Stimulated activated CD8-positive, alpha-beta memory T cell treated with anti-CD3 and anti-CD28 coated beads, Interleukin-15, amount 100 ng/mL, for 24 hours (primary cell): ENCODE results near the gene STT3B.

ENCODE experiments used
- DNase-seq: peaks from one replicate; pipeline ENCODE4 v3.0.0-alpha.2; 2020; ENCODE audit warnings: low read depth

STT3B gene

DNA sequence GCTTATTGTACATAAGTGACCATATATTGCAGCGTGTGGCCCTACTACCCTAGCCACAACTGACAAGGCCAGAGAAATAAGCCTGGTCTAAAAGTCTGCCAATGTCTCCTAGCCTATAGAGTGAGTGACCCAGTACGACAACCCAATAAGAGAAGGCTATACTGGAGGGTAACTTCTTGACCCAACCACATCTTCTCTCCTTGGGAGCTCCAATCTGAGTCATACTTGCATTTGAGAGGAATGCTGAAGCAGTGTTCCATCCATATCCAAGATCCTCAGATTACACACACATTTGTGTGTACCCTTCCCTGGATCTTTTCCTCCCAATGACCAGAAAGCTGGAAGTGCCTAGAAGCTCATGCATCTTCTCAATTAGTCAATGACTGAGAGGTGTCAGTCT, 11.3 kb upstream of the STT3B start:
- DNase-seq = no peak

DNA sequence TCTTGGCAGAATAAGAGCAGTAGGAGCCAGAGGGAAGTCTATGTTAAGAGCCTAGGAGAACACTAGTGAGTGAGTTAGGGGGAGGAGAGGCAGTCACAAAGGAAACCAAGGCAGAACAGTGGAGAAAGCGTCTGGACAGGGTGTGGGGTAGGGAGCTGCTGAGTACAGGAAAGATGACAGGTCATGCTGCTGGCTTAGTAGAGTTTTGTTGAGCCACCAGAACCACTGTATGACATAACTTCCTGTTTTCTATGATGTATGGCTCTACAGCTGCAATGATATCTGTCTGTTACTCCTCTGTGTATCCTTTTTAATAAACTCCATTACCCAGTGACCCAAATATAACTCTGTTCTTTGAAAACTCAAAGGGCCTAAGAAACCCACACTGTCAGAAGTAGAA, 10.6 kb upstream of the STT3B start:
- DNase-seq = no peak

DNA sequence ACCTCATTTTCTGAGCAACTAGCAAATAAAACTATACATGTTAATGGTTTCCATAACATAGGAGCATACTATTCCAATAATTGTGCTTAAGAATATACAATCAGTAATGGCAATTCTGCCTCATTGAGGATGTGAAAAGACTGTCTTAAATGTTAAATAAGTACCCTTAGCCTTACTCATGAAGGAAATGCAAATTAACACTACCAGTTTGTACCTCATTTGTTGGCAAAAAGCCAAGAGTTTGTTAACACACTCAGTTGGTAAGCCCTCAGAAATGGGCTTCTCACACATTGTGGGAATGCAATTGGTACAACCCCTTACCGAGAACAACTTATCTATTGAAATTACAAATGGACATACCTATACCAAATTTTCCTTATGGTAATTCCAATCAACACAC, 9.2 kb upstream of the STT3B start:
- DNase-seq = no peak

DNA sequence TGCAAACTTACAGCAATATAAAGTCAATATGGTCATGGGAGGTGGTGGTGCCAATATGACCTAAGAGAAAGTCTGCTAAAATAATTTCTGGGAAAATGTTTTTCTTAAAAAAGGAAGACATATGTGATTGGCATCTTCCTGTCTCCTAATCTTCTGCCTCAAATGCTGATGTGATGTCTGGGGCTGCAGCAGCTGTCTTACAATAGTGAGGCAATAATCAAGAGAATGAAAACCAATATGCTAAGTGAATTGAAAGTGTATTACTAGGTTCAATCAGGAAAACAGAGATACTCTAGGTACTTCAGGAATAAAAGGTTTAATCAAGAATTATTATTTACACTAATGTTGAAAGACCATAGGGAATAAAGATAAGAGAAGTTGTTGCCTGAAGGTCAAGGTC, 7.2 kb upstream of the STT3B start:
- DNase-seq = no peak

DNA sequence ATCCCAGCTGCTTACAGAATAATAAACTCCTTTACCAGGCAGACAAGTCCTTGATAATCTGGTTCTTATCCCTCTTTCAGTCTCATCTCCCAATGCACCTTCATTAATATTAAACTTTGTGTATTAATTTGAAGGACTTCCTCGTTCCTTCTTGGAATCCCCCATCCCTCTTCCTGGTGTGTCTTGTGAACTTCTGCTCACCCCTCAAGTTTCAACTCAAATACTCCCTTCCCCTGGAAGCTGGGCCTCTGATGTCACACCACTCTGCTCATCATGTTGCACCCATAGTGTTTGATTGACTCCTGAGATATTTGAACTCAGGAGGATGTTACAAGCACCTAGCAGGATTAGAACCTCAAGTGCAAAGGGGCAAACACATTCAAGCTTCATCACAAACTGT, 3.3 kb upstream of the STT3B start:
- no peak for DNase-seq

DNA sequence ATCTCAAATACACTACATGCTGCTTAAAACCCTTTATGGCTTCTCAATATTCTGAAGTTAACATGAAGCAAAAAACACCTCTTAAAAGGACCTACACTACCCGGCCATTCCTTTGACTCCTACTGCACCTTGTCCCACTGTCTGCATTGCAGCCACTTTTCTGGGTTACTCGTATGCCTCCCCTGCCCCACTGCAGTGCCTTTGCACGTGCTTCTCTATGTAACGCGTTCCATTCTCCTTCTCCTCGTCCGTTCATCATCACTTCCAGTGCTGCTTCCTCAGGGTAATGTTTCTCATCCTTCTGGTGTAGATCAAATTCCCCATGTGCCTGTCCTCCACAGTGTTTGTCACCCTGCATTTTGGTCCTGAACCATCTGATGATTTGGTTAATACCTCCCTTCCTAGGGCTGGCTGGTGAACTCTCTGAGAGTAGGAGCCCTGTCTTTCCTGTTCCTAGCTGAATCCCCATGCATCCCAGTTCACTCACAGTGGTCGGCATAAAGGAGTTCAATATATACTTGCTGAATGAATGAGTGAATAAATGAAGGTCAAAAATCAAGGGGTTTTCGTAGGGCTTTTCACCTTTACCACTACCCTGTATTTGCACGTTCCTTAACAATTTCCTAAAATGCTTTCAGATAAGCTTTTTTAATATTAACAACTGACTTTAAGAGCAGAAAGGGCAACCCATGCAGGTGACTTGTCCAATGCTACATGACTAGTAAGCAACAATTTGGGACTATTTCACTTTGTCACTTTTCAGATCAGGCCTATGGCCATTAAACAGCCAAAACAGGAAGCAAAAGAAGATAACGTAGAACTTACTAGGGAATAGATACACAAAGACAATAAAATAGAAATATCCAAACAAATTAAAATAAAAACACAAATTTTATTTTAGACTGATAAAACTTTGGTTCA, 2.4 kb upstream of the STT3B start:
- DNase-seq = no peak

DNA sequence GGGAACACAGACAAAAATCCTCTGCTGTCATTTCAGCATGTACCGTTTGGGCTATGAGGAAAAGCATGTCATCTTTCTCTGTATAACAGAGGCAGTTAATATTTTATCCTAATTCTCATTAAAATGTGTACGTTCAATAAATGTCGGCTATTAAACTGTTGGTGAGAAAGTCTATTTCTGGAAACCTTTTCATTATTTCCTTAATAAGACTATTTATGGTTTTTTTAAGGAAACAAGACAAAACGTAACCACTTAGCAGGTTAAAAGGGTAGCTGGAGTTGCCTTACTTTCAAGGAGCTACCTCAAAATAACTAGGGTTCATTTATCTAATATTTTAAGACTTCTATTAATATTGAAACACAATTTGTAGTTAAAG, 1.8 kb upstream of the STT3B start:
- no peak for DNase-seq

DNA sequence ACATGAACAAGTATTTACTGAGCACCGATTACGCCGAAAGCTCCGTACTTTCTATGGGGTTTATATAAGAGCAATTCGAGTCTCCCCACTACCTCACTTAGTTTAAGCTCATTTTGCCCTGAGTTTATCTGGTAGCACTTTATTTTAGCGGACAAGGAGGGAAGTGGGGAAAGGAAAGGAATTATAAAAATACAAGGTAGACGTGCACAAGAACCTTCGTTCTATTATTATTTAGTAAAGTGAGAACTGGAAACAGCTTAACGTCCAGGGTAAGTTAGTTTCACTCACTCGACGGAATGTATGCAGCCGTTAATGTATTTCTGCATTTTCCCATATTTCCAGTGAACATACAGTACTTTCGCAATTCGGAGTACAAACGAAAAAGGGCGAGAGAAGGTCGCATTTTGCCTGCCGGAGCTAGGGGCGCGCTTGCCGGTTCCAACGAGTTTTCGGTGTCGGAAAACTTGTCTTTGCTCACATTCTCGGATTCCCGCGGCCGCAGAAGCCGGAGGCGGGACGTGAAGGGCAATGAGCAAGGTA, 1.2 kb upstream of the STT3B start:
- no peak for DNase-seq

DNA sequence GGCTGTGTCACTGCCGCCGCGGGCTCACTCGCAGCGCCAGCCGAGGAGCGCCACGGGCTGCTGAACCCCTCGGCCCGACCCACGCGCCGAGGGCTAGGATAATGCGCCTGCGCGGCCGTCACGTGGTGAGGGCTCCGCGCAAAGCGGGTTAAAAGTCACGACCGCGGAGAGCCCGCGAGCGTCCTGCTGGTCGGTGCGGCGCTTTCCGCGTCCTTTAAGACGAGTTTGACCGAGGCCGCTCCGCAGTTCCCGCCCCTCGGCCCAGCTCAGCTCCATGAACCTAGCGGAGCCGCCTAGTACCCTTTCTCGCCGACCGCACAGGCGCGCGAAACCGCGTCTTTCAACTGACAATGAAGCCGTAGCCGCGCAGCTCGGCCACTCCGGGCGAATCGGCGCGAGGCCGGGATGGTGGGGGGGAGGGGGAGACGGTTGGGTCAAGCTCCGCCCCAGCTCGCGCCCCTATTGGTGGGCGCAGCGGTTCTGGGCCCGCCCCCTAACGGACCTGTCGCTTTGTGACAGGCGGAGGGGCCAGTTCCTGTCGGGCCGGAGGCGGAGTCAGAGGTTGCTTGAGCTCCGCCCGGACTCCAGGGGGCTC, 636 bp upstream of the STT3B start:
- DNase-seq = peak; percentile 94

DNA sequence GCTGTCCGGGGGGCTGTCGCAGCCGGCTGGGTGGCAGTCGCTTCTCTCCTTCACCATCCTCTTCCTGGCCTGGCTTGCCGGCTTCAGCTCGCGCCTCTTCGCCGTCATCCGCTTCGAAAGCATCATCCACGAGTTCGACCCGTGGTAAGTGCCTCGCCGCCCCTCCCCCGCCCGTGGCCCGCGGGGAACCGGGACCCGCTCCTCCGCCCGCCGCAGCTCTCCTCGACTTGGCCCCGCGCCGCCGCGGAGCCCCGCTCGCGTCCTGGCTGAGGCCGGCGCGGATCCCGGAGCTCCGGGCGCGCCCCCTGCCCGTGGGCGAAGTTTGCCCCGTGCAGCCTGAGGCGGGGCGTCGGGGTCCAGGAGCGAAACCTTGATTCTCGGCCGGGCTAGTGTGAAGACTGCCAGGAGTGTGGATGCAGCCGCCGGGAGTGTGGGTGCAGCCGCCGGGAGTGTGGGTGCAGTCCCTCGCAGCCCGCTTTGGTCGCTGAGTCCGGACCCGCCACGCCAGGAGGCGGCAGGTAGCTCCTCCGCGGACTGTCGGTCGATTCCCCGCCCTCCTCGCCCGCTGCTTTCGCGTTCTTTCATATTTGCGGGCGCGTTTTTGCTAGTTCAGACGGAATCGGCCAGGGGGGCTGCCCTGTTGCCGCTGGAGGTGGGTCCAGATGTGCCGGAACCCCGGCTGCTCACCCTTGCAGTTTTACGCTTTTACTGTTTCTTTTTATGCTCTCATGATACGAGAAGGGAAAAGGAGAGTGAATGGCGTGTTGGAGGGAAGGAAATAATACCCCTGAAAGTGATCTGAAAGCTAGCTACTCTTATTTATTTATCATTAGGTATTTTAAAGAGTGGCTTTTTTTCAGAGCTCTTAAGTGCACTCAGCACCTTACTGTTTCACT, 692 bp downstream of the STT3B start:
- DNase-seq = peak; percentile 34

DNA sequence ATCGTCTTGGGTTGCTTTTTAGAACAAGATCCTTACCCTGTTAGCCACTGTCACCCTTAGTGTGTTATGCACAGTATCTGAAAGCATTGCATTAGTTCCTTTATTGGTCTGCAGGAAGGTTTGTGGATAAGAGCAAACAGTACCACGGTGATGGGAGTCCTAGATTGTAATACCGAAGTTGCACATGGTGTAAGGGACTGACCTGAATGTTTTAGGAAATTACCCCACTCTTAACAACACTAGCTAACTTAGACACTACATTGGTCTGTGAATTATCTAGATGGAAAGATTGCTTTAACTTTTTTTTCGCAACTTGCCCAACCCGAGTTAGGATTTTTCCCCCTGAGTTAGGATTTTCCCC, 1.3 kb downstream of the STT3B start:
- no peak for DNase-seq

DNA sequence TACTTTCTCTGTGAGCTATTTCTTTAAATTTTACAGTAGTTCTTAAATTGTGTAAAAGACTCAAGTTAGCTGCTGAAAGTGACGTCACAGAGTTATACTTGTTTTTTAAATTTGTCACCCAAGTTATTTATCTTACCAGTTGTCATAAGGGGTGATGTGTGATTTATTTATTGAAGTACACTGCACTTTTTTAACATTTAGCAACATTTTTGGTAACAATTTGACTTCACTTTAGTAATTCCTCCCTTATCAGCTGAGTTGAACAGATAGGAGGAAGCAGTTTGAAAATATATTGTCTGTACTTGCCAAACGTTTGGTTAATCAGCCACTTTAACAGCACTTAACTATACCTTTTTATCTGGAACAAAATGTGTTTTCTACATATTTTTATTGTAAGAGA, 3.8 kb downstream of the STT3B start:
- DNase-seq = no peak

DNA sequence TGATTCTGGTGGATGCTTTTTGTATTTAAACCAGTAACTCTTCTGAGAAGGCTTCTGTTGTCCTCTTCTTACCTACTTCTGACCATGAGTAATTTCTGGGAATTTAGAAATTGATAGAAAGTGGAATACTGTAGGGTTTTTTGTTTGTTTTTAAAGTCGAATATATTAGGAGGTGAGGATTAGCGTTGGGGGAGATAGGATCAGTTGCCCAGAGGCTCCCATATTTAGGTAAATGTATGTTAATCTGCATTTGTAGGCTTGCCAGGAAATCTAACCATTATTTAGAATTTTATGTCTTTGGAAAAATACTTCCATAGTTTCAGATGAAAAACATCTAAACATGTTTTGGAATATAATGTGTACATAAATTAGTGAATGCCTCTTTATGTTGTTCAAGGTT, 6.1 kb downstream of the STT3B start:
- no peak for DNase-seq

DNA sequence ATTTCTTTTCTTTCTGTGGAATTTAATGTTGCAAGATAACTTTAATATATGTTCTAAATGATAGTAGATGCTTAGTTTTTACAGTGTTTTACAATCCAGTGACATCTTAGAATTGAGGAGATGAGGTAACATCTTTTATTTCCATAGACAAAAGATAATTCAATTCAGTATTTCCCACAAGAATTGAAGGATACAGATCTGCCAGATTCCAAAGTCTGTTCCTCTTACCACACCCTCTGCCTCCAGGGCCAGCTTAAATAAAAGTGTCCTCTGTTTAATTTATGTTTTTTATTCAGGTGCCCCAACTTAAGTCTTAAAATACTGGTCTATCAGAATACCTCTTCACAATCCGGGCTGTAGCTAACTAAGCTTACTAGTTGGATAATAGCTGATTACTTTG, 6.5 kb downstream of the STT3B start:
- DNase-seq = no peak

DNA sequence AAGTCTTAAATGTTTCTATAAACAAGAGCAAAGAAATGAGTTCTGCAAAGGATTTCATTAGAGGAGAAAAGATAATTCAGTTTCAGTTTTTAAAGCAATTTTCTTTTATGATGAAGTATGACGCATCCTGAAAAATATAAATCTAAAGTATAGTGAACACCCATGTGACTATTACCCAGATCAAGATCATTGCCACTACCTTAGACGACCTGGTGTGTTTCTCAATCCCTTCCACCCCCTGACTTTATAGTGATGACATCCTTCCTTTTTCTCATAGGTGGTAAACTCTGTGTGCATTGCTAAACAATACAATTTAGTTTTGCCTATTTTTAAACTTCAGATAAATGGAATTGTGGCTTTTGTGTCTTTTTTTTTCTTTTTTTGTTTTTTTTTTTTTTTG, 8.4 kb downstream of the STT3B start:
- DNase-seq = no peak

DNA sequence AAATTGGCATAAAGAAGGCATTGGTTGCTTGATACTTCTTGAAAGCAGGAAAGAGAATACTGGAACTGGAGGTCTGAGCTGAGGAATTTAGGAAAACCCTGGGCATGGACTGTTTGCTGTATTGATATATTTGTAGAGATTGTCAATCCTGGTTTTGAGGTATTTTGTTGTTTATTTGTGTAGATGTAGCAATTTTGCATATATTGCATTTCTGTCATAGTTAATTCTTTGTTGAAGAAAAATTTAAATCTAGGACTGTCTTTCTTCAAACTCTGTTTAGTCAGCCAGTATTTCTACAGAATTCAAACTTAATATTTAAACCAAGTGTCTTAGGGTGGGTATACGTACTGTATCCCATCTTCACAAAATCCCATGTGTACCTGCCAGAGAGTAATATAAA, 9.5 kb downstream of the STT3B start:
- DNase-seq = no peak

DNA sequence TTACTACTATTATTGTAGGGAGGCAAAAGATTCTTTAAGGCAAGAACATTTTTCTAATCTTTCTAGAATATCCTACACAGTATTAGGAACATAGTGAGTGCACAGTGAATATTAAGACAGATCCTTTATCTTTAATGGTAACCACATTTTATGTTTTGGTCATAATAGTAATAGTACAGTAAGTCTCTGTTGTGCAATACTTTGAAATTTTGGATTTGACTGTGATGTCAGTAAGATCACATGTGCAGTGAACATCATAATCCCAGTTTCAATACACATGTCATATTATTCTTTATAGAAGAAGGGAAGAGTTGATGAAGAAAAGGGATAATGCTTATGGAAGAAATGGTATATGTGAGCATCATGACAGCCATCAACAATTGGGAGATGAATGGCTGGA, 10.7 kb downstream of the STT3B start:
- DNase-seq = no peak

DNA sequence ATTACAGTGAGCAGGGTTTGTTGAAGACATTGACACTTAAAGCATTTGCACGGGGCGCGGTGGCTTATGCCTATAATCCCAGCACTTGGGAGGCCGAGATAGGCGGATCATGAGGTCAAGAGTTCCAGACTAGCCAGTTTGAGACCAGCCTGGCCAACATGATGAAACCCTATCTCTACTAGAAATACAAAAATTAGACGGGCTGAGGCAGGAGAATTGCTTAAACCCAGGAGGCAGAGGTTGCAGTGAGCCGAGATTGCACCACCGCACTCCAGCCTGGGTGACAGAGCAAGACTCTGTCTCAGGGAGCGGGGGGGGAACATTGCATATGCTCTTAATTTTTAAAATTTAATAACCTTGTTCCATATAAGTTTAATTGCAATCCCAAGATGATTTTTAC, 11.9 kb downstream of the STT3B start:
- DNase-seq = no peak

DNA sequence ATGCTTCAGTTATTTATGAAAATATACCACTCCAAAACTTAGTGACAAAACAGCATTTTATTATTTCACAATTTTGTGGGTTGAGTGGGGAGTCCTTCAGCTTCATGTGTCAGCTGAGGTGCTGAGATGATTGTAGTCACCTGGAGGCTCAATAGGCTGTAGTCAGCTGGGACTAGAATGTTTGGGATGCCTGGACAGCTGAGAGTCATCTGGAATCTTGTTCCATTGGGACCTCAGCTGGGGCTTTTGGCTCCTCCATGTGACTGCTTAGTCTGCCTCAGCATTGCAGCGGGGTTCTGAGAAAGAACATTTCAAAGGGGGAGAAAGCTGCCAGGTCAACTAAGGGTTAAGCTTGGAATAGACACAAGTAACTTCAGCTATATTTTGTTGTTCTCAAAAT, 13.4 kb downstream of the STT3B start:
- no peak for DNase-seq

DNA sequence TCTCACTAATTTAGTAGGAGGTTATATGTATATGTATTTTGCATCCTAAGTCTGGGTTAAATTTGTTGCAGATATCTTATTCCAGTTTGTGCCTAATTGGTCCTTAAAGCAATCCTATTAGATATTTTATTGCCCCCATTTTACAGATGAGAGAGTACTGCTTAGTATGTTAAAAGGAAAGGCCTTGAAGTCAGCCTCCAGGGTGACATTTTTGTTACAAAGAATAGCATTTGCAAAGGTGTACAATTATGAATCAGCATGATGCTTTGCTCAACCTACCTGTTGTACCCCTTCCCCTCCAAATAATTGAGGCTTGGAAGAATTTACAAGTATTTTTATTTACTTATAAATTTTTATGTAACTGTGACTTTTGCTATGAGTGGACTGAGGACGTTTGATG, 14.0 kb downstream of the STT3B start:
- DNase-seq = no peak

DNA sequence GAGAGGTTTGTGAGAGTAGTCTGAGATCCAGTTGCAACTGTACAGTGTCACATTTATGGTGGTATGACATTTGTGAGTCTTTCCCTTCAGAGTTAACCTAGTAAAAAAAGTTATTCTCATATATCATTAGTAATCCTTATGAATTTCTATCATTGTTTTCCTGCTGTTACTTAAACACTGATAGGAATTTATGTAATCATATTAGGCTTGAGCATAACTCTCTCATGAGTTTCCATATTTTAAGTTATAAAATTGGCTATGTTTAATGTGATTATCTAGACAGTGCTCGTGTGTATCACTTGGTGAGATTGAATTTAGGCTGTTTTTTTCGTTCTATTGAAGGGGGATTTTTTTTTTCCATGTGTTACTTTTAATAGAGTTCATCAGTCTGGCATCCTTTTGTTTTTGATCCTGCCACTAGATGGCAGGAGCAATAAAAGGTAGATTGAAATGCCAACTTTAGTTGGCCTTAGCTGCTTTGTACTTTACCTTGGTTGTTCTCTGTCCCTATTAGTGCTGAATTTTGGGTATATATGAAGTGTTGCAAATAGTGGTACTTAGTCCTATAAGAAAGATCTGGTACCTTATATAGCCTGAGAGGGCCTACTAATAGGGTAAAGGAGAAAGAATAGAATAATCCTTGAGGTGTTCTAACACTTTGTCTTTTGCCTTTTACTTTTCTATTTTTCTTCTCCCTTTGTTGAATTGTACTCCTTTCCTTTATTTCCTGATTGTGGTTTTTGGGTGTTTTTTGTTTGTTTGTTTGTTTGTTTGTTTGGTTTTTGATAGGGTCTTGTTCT, 17.9 kb downstream of the STT3B start:
- no peak for DNase-seq

DNA sequence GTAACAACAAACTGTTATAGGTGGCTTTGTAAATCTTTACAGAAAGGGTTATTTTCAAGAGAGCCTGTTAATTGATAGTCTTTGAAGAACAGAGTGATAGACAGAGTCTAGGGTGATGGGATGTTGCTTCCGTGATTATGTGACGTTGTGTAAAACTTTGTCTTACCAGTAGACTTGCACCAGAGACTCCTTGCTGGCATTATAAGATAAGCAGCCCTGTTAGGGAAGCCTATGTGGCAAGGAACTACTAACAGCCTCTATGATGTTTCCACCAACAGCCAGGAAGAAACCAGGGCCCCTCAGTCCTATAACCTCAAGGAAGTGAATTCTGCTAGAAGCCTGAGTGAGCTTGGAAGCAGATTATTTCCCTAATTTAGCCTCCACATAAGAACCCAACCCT, 18.9 kb downstream of the STT3B start:
- no peak for DNase-seq
